Left lobe of liver (tissue), 2 donors: ENCODE data around the gene ZNF600. TPM values are rescaled to one million over a fixed set of nuclear protein-coding genes. Genes with fewer than 3 reads are reported as not detected.
"Not testable (repeated sequence)": the region's sequence is repeated elsewhere in the genome, so short reads cannot be mapped to it uniquely, and the experiment has no call there.

ENCODE experiments used
- ATAC-seq: fragments of 200-7000 bp; cut with Tn5 transposase; one replicate; pipeline ENCODE4 v1.9.1; 2020; ENCODE audit warnings: mild to moderate bottlenecking, moderate library complexity
- DNase-seq: peaks from one replicate; pipeline ENCODE4 v3.0.0-alpha.2; 2020; ENCODE audit warnings: low spot score
- total RNA-seq: library from RNA; stranded (reverse); gene quantifications from one replicate; pipeline ENCODE4 v1.2.1, GENCODE V29; 2021
- donor health status: DM: no; HTN: no; CAD: no; lungs with moderate emphysema.
- donor health status: DM: no; HTN: yes; CAD: no.

ZNF600 gene
- total RNA-seq, 1 donor from 2014 or later, result 3.1 TPM

DNA sequence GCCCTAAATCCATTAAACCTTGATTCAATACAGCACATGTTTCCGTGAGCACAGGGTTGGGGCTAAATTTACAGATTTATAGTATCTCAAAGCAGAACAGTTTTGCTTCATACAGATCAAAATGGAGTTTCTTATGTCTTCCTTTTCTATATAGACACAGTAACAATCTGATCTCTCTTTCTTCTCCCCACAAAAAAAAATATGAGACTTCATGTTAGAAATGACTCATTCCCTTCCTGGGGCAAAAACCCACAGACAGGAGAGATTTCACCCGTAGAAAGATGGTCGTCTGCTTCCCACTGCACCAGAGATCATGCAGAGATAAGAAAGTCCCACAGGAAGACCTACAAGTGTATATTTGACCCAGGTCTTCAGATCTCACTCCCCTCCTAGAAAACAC is 44.1 kb downstream of the ZNF600 start:
- DNase-seq, result no peak
- ATAC-seq, result no peak

DNA sequence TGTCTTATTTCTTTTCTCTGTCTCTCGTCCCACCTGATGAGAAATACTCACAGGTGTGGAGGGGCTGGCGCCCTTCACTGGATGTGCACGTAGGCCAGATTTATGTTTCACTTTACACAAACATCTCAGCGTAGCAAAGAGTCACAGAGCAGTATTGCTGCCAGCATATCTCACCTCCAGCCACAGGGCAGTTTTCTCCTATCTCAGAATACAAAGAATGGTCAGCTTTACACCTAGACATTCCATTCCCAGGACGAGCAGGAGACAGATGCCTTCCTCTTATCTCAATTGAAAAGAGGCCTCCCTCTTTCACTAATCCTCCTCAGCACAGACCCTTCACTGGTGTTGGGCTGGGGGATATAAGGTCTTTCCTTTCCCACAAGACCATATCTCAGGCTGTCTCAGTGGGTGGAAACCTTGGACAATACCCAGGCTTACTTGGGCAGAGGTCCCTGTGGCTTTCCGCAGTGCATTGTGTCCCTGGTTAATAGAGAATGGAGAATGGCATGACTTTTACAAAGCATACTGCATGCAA is 44.6 kb downstream of the ZNF600 start:
- DNase-seq (no peak), ATAC-seq (no peak)

DNA sequence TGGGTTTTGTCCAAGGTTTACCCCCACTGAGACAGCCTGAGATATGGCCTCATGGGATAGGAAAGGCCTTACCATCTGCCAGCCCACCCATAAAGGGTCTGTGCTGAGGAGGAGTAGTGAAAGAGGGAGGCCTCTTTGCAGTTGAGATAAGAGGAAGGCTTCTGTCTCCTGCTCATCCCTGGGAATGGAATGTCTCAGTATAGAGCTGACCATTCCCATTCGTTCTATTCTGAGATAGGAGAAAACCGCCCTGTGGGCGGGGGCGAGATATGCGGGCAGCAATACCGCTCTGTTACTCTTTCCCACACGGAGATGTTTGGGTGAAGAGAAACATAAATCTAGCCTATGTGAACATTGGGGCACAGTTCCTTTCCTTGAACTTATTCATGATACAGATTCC is 45.2 kb downstream of the ZNF600 start:
- ATAC-seq, DNase-seq: not testable (repeated sequence)

DNA sequence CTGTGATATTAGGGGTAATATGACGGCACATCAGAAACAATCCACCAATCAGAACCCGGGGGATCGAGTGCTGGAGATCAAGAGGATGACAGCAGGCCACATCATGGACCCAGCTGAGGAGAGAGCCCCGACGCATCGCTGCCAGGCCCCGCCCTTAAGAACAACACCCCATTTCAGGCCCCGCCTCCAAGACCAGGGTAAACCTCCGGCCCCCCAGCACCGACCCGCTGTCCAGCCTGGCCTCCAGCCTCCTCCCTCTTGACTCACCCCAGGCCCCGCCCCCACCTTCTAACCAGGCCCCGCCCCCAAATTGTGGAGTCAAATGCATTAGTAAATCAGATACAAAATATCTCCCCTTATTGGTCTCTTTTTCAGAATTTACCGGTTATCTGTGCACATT is 47.0 kb downstream of the ZNF600 start:
- ATAC-seq, result no peak
- no peak for DNase-seq

DNA sequence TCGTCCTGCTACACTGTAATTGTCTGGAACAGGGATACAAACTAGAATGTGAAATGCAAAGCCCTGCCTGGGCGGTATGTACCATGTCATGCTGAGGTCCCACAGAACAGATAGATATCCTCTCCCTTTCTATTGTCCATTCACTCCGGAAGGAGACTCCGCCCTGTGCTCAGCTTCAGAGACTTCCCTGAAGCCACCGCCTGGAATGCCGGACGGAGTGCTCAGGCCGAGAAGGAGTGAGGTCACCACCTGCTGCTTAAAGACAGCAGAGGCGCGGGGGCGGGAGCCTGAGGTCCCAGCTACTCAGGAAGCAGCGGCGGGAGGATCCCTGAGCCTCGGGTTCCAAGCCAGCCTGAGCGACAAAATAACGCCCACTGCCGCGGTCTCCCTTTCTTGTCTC is 50.9 kb downstream of the ZNF600 start:
- peak; percentile 21 for ATAC-seq

DNA sequence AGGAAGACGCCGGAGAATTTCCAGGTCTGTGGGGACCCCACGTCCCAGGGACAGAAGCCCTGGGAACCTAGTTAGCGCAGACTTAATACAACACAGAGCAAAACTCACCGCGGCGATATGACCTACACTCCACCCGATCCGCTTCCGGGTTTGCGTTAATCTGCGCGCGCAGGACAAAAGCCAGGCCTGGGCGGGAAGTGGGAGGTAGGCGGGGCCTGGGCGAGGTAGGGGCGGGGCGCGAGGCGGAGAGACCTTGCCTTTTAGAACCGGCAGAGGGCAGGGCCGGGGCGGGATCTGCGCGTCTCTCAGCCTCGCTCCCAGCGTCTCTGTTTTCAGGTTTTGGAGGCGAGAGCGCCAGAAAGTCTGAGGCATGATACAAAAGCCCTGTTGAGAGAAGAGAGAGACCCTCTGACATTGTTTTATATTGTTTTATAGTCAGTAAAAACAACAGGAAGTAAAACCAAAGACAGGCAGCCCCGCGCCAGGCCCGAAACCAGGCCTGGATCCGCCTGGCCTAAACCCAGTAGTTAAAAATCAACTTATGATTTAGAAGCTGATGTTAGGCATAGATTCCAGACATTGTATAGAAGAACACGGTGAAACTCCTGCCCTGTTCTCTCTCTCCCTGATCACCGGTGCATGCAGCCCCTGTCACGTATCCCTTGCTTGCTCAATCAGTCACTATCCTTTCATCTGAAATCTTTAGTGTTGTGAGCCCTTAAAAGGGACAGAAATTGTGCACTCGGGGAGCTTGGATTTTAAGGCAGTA is 51.5 kb downstream of the ZNF600 start, which contains the start of gene ZNF611:
Gene ZNF611 (minus strand): TSS at position 152 of the 769 bp plus-strand sequence. CDS start 19,150 bp downstream, outside the sequence.
- peak; percentile 96 for DNase-seq

More for the DNA sequence above, 50.9 kb downstream of the ZNF600 start:
- DNase-seq, result peak; percentile 50

DNA sequence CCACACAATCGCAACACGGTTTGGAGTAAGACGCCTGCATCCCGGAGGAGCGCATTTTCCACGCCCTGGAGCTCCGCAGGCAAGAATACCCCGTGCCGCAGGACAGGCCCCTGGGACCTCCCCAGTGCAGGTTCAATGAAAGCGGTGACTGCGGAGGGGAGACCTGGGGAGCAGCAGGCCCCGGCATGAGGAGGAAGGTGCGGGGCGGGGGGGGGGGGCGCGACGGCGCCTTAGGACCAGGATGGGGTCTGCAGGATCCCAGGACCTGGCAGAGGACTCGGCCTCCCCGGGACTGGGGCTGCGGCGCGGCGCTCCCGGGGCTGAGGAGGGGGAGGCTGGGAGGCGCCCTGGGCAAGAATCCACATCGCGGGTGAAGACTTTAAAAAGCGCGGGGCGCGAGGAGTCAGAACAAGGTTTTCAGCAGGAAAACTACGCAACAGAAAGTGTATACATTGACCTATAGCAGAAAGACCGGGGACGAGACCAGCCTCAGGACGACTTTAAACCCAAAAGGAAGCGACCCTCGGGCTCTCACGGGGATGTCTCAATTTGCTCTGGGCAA is 52.2 kb downstream of the ZNF600 start:
- ATAC-seq, result peak; percentile 13
- no peak for DNase-seq

More for the DNA sequence above, 51.5 kb downstream of the ZNF600 start, which contains the start of gene ZNF611:
- peak; percentile 99 for ATAC-seq

DNA sequence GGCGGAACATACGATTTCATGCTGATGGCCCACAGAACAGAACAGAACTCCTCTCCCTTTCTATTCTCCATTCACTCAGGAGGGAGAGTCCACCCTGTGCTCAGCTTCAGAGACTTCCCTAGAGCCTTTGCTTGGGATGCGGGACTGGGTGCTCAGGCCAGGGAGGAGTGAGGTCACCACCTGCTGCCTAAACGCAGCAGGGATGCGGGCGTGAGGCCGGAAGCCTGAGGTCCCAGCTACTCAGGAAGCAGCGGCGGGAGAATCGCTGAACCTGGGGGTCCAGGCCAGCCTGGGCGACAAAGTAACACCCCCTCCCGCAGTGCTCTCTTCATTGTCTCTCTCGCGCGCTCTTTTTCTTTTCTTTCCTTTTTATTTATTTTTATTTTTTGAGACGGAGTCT is 60.5 kb downstream of the ZNF600 start:
- not testable (repeated sequence) for ATAC-seq, DNase-seq

DNA sequence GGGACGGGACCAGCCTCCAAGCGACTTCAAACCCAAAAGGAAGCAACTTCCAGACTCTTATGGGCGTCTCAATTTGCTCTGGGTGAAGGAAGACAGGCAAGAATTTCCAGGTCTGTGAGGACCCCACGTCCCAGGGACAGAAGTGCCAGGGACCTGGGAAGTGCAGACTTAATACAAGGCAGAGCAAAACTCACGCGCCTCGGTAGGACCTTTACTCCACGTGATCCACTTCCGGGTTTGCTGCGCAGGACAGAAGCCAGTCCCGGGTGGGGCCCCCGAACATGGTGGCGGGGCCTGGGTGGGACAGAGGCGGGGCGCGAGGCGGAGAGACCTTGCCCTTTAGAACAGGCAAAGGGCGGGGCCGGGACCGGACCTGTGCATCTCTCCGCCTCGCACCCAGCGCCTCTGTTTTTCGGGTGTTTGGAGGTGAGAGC is 61.0 kb downstream of the ZNF600 start:
- no peak for ATAC-seq
- DNase-seq, result no peak

DNA sequence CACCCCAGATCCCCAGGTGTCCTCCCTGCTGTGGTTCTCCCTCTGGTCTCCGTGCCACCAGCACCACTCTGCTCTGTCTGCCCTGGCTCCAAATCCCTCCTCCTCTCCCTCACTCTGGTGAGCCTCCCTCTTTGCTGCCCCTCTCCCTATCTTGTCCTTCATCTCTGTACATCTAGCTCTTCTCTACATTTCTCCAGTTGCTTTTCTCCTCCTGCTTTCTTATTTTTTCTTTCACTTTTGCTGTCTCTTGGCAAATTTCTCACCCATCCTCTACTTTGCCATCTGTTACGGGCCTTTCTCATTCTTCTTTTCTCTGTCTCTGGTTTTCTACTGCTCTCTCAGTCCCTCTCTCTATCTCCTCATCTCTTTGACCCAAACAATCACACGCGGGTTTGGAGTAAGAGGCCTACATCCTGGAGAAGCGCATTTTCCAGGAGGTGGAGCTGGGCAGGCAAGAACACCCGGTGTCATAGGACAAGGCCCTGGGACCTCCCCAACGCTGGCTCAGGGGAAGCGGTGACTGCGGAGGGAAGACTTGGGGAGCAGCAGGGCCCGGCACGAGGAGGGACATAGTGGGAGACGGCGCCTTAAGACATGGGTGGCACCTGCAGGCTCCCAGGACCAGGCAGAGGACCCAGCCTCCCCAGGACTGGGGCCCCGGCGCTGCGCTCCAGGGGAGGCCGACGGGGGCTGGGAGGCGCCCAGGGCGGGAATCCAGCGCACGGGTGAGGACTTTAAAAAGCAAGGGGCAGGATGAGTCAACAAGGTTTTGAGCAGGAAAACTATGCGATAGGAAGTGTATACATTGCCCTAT is 61.7 kb downstream of the ZNF600 start:
- DNase-seq (no peak), ATAC-seq (no peak)

DNA sequence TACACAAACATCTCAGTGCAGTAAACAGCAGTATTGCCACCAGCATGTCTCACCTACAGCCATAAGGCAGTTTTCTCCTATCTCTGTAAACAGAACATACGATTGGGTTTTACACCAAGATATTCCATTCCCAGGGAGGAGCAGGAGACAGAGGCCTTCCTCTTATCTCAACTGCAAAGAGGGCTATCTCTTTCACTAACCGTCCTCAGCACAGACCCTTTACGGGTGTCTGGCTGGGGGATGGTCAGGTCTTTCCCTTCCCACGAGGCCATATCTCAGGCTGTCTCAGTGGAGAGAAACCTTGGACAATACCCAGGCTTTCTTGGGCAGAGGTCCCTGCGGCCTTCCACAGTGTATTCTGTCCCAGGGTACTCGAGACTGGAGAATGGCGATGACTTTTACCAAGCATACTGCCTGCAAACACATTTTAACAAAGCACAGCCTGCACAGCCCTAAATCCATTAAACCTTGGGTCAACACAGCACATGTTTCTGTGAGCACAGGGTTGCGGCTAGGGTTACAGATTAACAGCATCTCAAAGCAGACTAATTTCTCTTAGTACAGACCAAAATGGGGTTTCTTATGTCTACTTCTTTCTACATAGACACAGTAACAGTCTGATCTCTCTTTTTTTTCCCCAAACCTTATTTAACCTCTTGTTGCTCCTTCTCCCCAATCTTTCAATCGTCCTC is 62.5 kb downstream of the ZNF600 start:
- not testable (repeated sequence) for DNase-seq, ATAC-seq

DNA sequence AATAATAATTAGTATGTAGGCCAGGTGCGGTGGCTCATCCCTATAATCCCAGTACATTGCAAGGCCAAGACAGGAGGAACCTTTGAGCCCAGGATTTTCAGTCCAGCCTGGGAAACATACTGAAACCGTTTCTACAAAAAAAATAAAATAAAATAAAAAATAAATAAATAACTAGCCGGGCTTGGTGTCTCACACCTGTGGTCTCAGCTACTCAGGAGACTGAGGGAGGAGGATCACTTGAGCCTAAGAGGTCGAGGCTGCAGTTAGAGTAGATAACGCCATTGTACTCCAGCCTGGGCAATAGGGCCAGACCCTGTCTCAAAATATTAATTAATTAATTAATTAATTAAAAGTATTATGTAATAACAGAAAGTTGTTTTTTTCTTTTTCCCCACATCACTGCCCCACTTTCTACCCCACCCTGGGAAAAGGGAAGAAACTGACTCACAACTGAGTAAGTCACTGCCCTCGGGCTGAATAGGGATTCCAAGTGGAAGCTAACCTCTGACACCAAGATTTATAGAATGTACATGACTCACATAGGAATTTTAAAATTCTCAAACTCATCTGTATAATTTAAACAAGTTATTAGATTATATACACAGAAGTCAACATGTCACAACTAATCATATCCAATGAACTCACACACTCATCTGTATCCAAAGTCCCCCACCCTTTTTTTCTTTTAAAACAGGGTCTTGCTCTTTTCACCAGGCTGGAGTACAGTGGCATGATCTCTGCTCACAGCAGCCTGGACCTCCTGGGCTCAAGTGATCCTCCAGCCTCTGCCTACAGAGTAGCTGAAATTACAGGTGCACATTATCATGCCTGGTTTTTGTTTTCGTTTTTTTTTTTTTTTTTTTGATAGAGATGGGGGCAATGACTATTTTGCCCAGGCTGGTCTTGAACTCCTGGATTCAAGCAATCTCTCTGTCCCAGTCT is 64.3 kb downstream of the ZNF600 start:
- ATAC-seq (no peak), DNase-seq (no peak)

DNA sequence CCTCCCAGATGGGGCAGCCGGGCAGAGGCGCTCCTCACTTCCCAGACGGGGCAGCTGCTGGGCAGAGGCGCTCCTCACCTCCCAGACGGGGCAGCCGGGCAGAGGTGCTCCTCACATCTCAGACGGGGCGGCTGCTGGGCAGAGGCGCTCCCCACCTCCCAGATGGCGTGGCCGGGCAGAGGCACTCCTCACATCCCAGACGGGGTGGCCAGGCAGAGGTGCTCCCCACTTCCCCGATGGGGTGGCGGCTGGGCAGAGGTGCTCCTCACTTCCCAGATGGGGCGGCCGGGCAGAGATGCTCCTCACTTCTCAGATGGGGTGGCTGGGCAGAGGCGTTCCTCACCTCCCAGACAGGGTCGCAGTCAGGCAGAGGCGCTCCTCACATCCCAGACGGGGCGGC is 66.0 kb downstream of the ZNF600 start:
- not testable (repeated sequence) for ATAC-seq

DNA sequence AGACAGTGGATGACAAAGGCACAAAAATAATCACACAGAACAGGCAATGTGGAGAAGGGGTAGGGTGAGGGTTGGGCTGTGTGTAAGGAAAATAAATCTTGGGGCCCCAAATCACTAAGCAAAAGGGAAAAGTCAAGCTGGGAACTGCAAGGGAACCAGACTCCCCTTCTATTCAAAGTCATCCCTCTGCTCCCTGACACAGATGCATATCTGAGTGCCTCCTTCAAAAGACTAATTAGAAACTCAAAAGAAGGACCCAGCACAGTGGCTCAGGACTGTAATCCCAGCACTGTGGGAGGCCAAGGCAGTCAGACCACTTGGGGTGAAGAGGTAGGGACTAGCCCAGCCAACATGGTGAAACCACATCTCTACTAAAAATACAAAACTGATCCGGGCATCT is 70.1 kb downstream of the ZNF600 start:
- ATAC-seq (no peak), DNase-seq (no peak)

More for the DNA sequence above, 66.0 kb downstream of the ZNF600 start:
- not testable (repeated sequence) for DNase-seq

DNA sequence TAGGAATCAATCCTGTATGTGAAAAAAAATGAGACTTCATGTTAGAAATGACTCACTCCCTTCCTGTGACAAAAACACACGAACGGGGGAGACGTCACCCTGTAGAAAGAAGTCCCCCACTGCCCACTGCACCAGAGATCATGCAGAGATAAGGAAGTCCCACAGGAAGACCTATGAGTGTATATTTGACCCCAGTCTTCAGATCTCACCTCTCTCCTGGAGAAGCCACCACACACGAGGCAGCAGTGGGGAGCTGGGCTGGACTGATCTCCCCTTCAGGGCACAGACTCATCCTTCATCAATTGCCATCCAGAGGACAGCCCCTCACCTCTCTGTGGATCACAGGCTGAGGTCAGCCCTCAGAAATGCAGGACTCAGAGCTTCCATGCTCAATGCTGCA is 70.7 kb downstream of the ZNF600 start:
- DNase-seq, ATAC-seq: not testable (repeated sequence)

DNA sequence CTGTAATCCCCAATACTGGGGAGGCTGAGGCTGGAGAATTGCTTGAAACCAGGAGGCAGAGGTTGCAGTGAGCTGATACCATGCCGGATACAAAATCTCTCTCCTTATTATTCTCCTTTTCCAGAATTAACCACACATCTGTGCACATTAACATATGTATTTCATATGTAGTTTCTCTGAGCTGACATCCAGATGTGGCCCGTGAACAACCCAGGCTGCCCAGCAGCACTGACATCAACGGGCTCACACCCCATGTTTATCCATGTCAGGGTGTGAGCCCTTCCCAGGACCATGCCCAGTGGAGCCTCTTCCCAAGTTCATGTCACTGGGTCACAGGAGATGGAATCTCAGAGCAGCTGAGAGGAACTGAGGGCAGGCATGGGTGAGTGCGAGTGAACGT is 71.3 kb downstream of the ZNF600 start:
- DNase-seq, ATAC-seq: not testable (repeated sequence)
